ENCODE results near the gene PSTPIP2.

PSTPIP2 gene

DNA sequence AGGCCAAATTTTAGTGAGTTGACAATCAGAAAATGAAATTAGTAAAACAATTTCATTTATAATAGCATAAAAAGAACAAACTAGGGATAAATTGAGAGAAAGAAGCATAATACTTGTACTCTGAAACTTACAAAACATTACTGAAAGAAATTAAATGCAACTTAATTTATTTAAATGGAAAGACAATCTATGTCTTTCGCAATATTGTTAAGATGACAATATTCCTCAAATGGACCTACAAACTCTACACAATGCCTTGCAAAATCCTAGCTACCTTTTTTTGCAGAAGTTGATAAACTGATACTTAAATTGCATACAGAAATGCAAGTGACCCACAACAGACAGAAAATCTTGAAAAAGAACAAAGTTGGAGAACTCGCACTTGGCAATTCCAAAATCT is 114.0 kb downstream of the PSTPIP2 start:
- Histone ChIP-seq H3K4me3 (ENCODE audit: low read length) (no peak overlapping the region), H3K36me3 (ENCODE audit: insufficient read depth, low read length) (peaks cover 25% of the 10 kb centered on the region), H3K9ac (ENCODE audit: low read depth, low read length) (no peak overlapping the region), H3K27me3 (ENCODE audit: insufficient read depth, low read length) (no peaks in the 10 kb centered on the region), H3K4me1 (ENCODE audit: insufficient read depth, low read length) (no peaks in the 10 kb centered on the region), H3K27ac (ENCODE audit: low read depth, low read length) (no peak overlapping the region), H3K9me3 (ENCODE audit: insufficient read depth, low read depth, low read length) (no peaks in the 10 kb centered on the region)
- WGBS = 90% methylated on average over 1 of the region's 2 CpGs

DNA sequence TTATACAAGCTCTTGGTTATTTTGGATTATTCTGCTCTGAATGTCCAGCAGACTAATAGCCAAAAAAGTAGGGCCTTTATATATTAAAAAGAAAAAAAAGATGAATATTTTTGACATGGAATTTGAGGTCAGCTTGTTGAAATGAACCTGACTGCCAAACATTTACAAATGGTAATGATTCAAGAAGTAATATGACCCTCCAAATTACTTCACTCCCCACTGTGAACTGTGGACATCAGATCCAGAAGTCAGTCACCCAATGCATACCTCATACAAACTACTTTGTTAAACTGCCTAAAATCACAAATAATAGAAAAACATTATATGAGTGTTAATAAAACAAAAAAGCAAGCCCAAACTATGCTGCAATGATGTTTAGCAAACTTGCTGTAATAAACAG is 115.0 kb downstream of the PSTPIP2 start:
- Histone ChIP-seq H3K9ac (ENCODE audit: low read depth, low read length) (no peak overlapping the region), H3K27me3 (ENCODE audit: insufficient read depth, low read length) (no peaks in the 10 kb centered on the region), H3K27ac (ENCODE audit: low read depth, low read length) (no peak overlapping the region), H3K36me3 (ENCODE audit: insufficient read depth, low read length) (peaks cover 32% of the 10 kb centered on the region), H3K4me1 (ENCODE audit: insufficient read depth, low read length) (no peaks in the 10 kb centered on the region), H3K9me3 (ENCODE audit: insufficient read depth, low read depth, low read length) (no peaks in the 10 kb centered on the region), H3K4me3 (ENCODE audit: low read length) (no peak overlapping the region)

DNA sequence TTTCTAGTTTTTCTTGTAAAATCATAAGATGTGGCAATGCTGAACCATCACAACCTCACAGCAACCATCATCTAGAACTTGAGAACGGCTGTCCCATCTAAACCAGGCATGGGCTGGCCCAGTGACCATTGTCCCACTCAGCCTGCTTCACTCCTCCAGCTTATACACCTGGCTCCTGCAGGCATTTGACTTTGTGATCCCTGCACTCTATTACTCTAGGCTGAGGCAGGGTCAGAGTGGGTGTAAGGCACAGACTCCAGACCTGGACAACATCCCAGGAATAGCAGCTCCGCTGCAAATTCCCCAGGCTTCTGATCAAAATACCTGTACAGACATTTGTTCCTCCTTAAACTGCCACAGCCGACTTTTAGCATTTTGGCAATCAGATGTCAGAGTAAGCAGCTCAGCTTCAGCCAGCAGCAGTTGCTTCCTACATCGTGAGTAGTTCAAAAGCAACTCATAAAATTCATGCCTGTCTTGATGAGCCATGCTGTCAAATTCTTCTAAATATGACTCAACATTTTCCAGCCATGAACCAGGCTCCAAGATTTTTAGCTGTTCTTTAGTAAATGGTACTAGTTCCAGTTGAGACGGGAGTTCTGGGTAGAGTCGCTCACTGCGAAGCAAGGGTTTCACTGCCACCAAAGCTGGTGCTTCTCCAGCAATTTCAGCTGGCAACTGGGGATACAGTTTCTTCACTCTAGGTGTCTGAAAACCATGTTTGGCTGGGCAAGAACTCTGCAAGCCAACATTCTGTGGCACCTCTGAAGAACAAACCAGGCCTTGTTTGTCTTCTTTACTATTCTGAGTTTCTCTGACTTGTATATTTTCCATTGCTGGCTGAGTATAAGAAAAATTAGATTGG is 117.8 kb downstream of the PSTPIP2 start:
- Histone ChIP-seq H3K36me3 (ENCODE audit: insufficient read depth, low read length) (peaks cover 58% of the 10 kb centered on the region), H3K27ac (ENCODE audit: low read depth, low read length) (no peak overlapping the region)

DNA sequence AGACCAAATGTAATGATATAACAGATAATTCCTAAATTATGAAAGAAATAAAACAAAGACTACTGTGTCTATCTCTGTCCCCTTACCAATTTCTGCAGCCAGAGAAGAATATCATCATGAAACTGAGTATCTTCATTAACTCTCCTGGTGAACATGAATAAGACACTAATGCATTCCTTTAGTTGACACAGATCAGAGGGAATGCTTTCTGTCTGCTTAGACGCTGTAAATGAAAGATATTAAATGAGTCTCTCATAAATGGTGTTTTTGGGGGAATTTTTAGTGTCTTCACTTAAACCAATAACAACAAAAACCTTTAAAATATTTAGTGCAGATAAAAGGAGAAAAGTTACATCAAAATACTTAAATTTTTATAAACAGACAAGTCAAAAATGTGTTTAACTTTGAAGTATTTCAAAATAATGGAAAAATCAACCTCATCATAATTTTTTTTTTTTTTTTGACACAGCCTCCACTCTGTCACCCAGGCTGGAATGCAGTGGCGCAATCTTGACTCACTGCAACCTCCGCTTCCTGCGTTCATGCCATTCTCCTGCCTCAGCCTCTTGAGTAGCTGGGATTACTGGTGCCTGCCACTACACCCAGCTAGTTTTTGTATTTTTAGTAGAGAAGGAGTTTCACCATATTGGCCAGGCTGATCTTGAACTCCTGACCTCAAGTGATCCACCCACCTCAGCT is 120.9 kb downstream of the PSTPIP2 start:
- Histone ChIP-seq H3K9ac (ENCODE audit: low read depth, low read length) (no peak overlapping the region), H3K27ac (ENCODE audit: low read depth, low read length) (no peak overlapping the region), H3K4me1 (ENCODE audit: insufficient read depth, low read length) (no peaks in the 10 kb centered on the region), H3K36me3 (ENCODE audit: insufficient read depth, low read length) (peaks cover 85% of the 10 kb centered on the region), H3K9me3 (ENCODE audit: insufficient read depth, low read depth, low read length) (no peaks in the 10 kb centered on the region), H3K4me3 (ENCODE audit: low read length) (no peak overlapping the region), H3K27me3 (ENCODE audit: insufficient read depth, low read length) (no peaks in the 10 kb centered on the region)
- 93% methylated on average over 3 of the region's 4 CpGs for WGBS

More for the DNA sequence above, 117.8 kb downstream of the PSTPIP2 start:
- Histone ChIP-seq H3K4me3 (ENCODE audit: low read length) (no peak overlapping the region), H3K9me3 (ENCODE audit: insufficient read depth, low read depth, low read length) (no peaks in the 10 kb centered on the region), H3K4me1 (ENCODE audit: insufficient read depth, low read length) (no peaks in the 10 kb centered on the region), H3K27me3 (ENCODE audit: insufficient read depth, low read length) (no peaks in the 10 kb centered on the region), H3K9ac (ENCODE audit: low read depth, low read length) (no peak overlapping the region)
- 93% methylated on average over 7 of the region's 7 CpGs for whole genome bisulfite sequencing

DNA sequence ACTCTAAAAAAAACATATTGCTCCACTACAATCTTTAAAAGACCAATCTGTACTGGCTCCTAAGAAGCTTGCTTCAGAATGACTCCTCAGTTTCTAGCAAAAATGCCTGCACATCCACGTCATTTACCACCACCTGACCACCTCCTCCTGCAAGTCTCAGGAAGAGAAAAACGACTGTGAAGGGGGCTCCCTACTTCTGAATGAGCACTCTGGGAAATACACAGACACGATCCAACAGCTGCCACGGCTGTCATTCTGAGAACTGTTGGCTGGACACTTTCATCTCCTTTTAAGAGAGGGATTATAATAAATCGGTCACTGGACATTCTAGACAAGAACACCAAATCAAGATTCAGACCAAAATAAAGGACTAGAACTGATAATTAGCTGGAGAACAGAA is 126.4 kb downstream of the PSTPIP2 start:
- Histone ChIP-seq H3K27ac (ENCODE audit: low read depth, low read length) (no peak overlapping the region), H3K9me3 (ENCODE audit: insufficient read depth, low read depth, low read length) (no peaks in the 10 kb centered on the region), H3K9ac (ENCODE audit: low read depth, low read length) (no peak overlapping the region), H3K27me3 (ENCODE audit: insufficient read depth, low read length) (no peaks in the 10 kb centered on the region), H3K4me3 (ENCODE audit: low read length) (no peak overlapping the region), H3K36me3 (ENCODE audit: insufficient read depth, low read length) (peaks cover 89% of the 10 kb centered on the region), H3K4me1 (ENCODE audit: insufficient read depth, low read length) (no peaks in the 10 kb centered on the region)
- 91% methylated on average over 4 of the region's 5 CpGs for WGBS

DNA sequence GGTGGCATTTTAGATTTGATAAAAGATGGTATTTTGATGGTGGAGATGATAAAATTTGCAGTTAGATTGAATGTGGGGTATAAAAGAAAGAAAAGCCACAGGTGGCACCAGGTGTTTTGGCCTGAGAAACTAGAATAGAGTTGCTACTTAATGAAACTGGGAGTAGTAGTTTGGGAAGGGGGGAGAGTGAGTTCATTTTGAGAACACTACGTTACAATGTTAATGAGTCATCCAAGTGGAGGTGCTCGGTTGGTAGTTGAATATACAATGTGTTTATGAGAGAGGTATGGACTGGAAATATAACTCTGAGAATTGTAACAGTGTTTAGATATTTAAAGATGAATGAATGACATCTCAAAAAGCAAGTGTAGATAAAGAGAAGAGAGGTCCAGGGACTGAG is 131.3 kb downstream of the PSTPIP2 start:
- no peaks in the 10 kb centered on the region for H3K27me3 ChIP-seq (ENCODE audit: insufficient read depth, low read length)
- H3K27ac ChIP-seq (ENCODE audit: low read depth, low read length) = no peak overlapping the region
- no peaks in the 10 kb centered on the region for H3K9me3 ChIP-seq (ENCODE audit: insufficient read depth, low read depth, low read length)
- H3K36me3 ChIP-seq (ENCODE audit: insufficient read depth, low read length) = peaks cover 72% of the 10 kb centered on the region
- H3K4me3 ChIP-seq (ENCODE audit: low read length) = no peak overlapping the region
- H3K9ac ChIP-seq (ENCODE audit: low read depth, low read length) = no peak overlapping the region
- H3K4me1 ChIP-seq (ENCODE audit: insufficient read depth, low read length) = no peaks in the 10 kb centered on the region
- 94% methylated on average over 2 of the region's 2 CpGs for whole genome bisulfite sequencing

DNA sequence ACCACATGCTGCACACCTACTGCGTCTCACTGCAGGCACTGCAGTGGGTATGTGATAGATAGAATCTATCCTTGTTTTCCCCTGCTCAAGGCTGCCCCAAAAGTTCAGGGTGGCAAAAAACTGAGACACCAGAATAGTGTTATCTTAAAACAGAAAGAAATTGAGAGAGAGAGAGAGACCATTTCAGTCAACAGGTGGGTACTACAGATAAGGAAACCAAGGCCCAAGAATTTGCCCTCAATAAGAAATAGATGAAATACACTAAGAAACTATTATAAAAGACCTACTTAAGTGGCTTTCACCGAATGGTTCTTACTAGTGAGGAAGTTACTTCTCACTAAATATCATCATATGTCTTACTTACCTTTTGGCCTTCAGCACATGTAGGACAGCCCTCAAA is 132.8 kb downstream of the PSTPIP2 start:
- no peak overlapping the region for H3K9ac ChIP-seq (ENCODE audit: low read depth, low read length)
- H3K4me1 ChIP-seq (ENCODE audit: insufficient read depth, low read length) = no peaks in the 10 kb centered on the region
- peaks cover 61% of the 10 kb centered on the region for H3K36me3 ChIP-seq (ENCODE audit: insufficient read depth, low read length)
- H3K4me3 ChIP-seq (ENCODE audit: low read length) = no peak overlapping the region
- no peaks in the 10 kb centered on the region for H3K9me3 ChIP-seq (ENCODE audit: insufficient read depth, low read depth, low read length)
- 90% methylated on average over 2 of the region's 2 CpGs for WGBS
- no peaks in the 10 kb centered on the region for H3K27me3 ChIP-seq (ENCODE audit: insufficient read depth, low read length)
- H3K27ac ChIP-seq (ENCODE audit: low read depth, low read length) = no peak overlapping the region

DNA sequence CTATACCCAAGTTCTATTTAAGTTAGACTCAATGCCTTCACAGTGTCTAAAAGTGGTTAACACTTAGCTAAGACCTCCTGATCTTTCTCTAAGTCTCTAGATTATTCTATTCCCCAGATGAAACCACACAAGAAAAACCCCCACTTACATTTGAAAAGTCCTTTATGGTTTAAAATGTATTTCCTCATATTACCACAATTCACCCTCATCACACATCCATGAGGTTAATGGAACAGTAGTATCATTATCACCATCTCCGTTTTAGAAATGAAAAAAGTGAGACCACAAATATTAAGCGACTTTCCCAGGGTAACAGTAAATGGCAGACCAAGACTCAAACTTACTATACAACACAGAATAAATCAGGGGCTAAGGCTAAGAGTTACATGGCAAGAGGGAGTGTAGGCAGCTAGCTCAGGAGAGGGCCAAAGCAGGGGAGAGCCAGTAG is 133.5 kb downstream of the PSTPIP2 start:
- peaks cover 58% of the 10 kb centered on the region for H3K36me3 ChIP-seq (ENCODE audit: insufficient read depth, low read length)
- no peak overlapping the region for H3K9ac ChIP-seq (ENCODE audit: low read depth, low read length)
- WGBS = 89% methylated on average over 2 of the region's 2 CpGs
- H3K27ac ChIP-seq (ENCODE audit: low read depth, low read length) = no peak overlapping the region
- H3K4me3 ChIP-seq (ENCODE audit: low read length) = no peak overlapping the region
- H3K4me1 ChIP-seq (ENCODE audit: insufficient read depth, low read length) = no peaks in the 10 kb centered on the region
- H3K27me3 ChIP-seq (ENCODE audit: insufficient read depth, low read length) = no peaks in the 10 kb centered on the region
- H3K9me3 ChIP-seq (ENCODE audit: insufficient read depth, low read depth, low read length) = no peaks in the 10 kb centered on the region

DNA sequence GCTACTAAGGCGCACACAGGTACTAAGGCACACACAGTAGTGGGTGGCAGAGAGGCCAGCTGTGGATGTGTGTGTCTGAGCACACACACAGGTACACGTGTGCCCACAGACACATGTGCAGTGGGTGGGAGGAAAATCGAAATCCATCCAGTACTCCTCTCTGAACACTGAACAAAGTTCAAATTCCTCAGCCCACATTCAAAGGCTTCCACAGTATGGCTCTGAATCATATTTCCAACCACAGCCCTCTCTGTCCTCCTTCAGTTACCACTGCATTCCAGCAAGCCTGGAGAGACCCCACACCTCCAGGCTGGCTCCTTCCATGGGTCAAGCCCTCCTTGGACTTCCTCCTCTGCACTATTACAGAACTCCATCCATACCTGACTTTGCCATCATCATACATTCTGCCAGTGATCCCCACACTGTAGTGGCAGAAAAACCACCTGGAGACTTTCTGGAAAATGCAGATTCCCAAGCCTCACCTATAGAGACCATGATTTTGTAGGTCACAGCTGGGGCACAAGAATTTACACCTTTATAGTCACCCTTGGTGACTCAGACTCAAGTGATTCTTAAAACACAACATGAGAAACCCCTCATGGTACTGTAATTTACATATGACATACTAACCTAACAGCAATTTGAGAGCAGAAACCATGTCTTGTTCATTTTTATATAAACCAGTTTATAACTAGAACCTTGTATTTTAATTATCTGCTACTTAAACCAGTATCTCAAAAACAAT is 136.3 kb downstream of the PSTPIP2 start:
- Histone ChIP-seq H3K9me3 (ENCODE audit: insufficient read depth, low read depth, low read length) (no peaks in the 10 kb centered on the region), H3K27me3 (ENCODE audit: insufficient read depth, low read length) (no peaks in the 10 kb centered on the region), H3K4me3 (ENCODE audit: low read length) (no peak overlapping the region), H3K4me1 (ENCODE audit: insufficient read depth, low read length) (no peaks in the 10 kb centered on the region), H3K9ac (ENCODE audit: low read depth, low read length) (no peak overlapping the region), H3K27ac (ENCODE audit: low read depth, low read length) (no peak overlapping the region), H3K36me3 (ENCODE audit: insufficient read depth, low read length) (peaks cover 45% of the 10 kb centered on the region)
- 93% methylated on average over 3 of the region's 3 CpGs for WGBS
